ENCODE data around the gene SLC26A2. TPM values are rescaled to one million over a fixed set of nuclear protein-coding genes. Genes with fewer than 3 reads are reported as not detected.

SLC26A2 gene
- total and polyA plus RNA-seq, 2 donors (not counting 1 experiment from before 2014, with no cell fraction given), result 2.1 to 13.2 TPM

GRCh38 chr5:149956685-149957084, 3.9 kb upstream of the SLC26A2 start:
- Mint-ChIP-seq H3K27ac (no peak overlapping the region), H3K4me3 (no peak overlapping the region), H3K4me1 (peaks cover 23% of the 10 kb centered on the region), H3K27me3 (peaks cover 5% of the 10 kb centered on the region), H3K9me3 (ENCODE audit: insufficient read depth) (no peaks in the 10 kb centered on the region)
- Histone ChIP-seq H3K27ac (ENCODE audit: low read length in 2 of 2) (no peak overlapping the region), H4K20me1 (ENCODE audit: control insufficient read depth, insufficient read depth, low read length, poor library complexity, severe bottlenecking) (no peaks in the 10 kb centered on the region), H3K4me3 (ENCODE audit: control extremely low read depth in 1 of 5, extremely low read depth in 1 of 5, insufficient read depth in 1 of 5, low read depth in 2 of 5, low read length in 4 of 5) (no peak overlapping the region), H2AFZ (ENCODE audit: insufficient read depth, low read depth, low read length, poor library complexity, severe bottlenecking) (no peak overlapping the region), H3K4me1 (ENCODE audit: control insufficient read depth in 2 of 2, insufficient read depth in 2 of 2, low read length in 2 of 2) (peaks cover 17 to 19% of the 10 kb centered on the region in 2 donors), H3K36me3 (replicated peaks in 1 of 2; ENCODE audit: control extremely low read depth in 1 of 2, control insufficient read depth in 1 of 2, extremely low read depth in 1 of 2, insufficient read depth in 2 of 2, low read length in 1 of 2) (no peaks in the 10 kb centered on the region), H3K9ac (ENCODE audit: low read length) (no peak overlapping the region), H3K4me2 (replicated peaks; ENCODE audit: low read depth, low read length, poor library complexity, severe bottlenecking) (no peak overlapping the region), H3K9me3 (ENCODE audit: control extremely low read depth in 1 of 3, control insufficient read depth in 2 of 3, insufficient read depth in 1 of 3, low read length in 2 of 3) (no peaks in the 10 kb centered on the region), H3K27me3 (replicated peaks in 1 of 4; ENCODE audit: control extremely low read depth in 1 of 4, control insufficient read depth in 3 of 4, insufficient read depth in 4 of 4, low read length in 3 of 4) (no peaks in the 10 kb centered on the region), H3K79me2 (ENCODE audit: control insufficient read depth, insufficient read depth, low read length) (peaks cover 5% of the 10 kb centered on the region)
- intact Hi-C loops (cut with micrococcal nuclease), result loop anchor here (5.0 kb wide), 1 partner anchor 1801 kb away; the partner anchor contains the start of gene ATOX1
- ChIA-PET CTCF (no interaction called here), POLR2A (no interaction called here)
- no peak for ATAC-seq (ENCODE audit: low read depth)
- no peak for TF ChIP-seq EZH2 (IDR thresholded peaks at IDR 0.05; ENCODE audit: borderline replicate concordance, insufficient read depth, low read depth, low read length, poor library complexity, severe bottlenecking)
- TF ChIP-seq, protein P1, sequence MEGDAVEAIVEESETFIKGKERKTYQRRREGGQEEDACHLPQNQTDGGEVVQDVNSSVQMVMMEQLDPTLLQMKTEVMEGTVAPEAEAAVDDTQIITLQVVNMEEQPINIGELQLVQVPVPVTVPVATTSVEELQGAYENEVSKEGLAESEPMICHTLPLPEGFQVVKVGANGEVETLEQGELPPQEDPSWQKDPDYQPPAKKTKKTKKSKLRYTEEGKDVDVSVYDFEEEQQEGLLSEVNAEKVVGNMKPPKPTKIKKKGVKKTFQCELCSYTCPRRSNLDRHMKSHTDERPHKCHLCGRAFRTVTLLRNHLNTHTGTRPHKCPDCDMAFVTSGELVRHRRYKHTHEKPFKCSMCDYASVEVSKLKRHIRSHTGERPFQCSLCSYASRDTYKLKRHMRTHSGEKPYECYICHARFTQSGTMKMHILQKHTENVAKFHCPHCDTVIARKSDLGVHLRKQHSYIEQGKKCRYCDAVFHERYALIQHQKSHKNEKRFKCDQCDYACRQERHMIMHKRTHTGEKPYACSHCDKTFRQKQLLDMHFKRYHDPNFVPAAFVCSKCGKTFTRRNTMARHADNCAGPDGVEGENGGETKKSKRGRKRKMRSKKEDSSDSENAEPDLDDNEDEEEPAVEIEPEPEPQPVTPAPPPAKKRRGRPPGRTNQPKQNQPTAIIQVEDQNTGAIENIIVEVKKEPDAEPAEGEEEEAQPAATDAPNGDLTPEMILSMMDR (IDR thresholded peaks at IDR 0.05), result no peak
- WGBS (ENCODE audit: insufficient coverage), result 100% methylated on average over 1 of the region's 5 CpGs
- DNase-seq, result no peak

GRCh38 chr5:149957855-149958254, 2.7 kb upstream of the SLC26A2 start:
- ATAC-seq (ENCODE audit: low read depth), result no peak
- peaks cover 29% of the 10 kb centered on the region for H3K4me1 Mint-ChIP-seq
- Histone ChIP-seq H4K20me1 (ENCODE audit: control insufficient read depth, insufficient read depth, low read length, poor library complexity, severe bottlenecking) (no peaks in the 10 kb centered on the region), H3K27me3 (replicated peaks in 1 of 4; ENCODE audit: control extremely low read depth in 1 of 4, control insufficient read depth in 3 of 4, insufficient read depth in 4 of 4, low read length in 3 of 4) (no peaks in the 10 kb centered on the region), H3K4me1 (ENCODE audit: control insufficient read depth in 2 of 2, insufficient read depth in 2 of 2, low read length in 2 of 2) (peaks cover 20% of the 10 kb centered on the region in 2 donors), H3K79me2 (ENCODE audit: control insufficient read depth, insufficient read depth, low read length) (peaks cover 5% of the 10 kb centered on the region), H3K27ac (ENCODE audit: low read length in 2 of 2) (no peak overlapping the region), H3K9ac (ENCODE audit: low read length) (no peak overlapping the region), H3K9me3 (ENCODE audit: control extremely low read depth in 1 of 3, control insufficient read depth in 2 of 3, insufficient read depth in 1 of 3, low read length in 2 of 3) (no peaks in the 10 kb centered on the region), H2AFZ (ENCODE audit: insufficient read depth, low read depth, low read length, poor library complexity, severe bottlenecking) (no peak overlapping the region), H3K4me2 (replicated peaks; ENCODE audit: low read depth, low read length, poor library complexity, severe bottlenecking) (no peak overlapping the region), H3K4me3 (ENCODE audit: control extremely low read depth in 1 of 5, extremely low read depth in 1 of 5, insufficient read depth in 1 of 5, low read depth in 2 of 5, low read length in 4 of 5) (no peak overlapping the region), H3K36me3 (replicated peaks in 1 of 2; ENCODE audit: control extremely low read depth in 1 of 2, control insufficient read depth in 1 of 2, extremely low read depth in 1 of 2, insufficient read depth in 2 of 2, low read length in 1 of 2) (no peaks in the 10 kb centered on the region)
- H3K27me3 Mint-ChIP-seq, result no peaks in the 10 kb centered on the region
- no peak for DNase-seq
- ChIA-PET POLR2A (no interaction called here), CTCF (interaction anchor here (1.0 to 1.5 kb wide), 3 partner anchors 9 to 124 kb away, joined by 3 to 5 read pairs (median 5); no protein-coding TSS in a partner anchor)
- TF ChIP-seq, protein P1 (IDR thresholded peaks at IDR 0.05), result no peak
- no peak for TF ChIP-seq EZH2 (IDR thresholded peaks at IDR 0.05; ENCODE audit: borderline replicate concordance, insufficient read depth, low read depth, low read length, poor library complexity, severe bottlenecking)
- H3K4me3 Mint-ChIP-seq, result no peak overlapping the region
- intact Hi-C loops (cut with micrococcal nuclease), result loop anchor here (5.0 kb wide), 1 partner anchor 1799 kb away; the partner anchor contains the start of gene ATOX1
- no peaks in the 10 kb centered on the region for H3K9me3 Mint-ChIP-seq (ENCODE audit: insufficient read depth)
- no peak overlapping the region for H3K27ac Mint-ChIP-seq
- WGBS (ENCODE audit: insufficient coverage), result 100% methylated on average over 2 of the region's 4 CpGs

Data from B cell (primary cell).